OCI-LY7 (cell line): Measurements from ENCODE around the gene PEX11A.

Experiments used
- CTCF ChIP-seq: fragments of 200-600 bp; sonication (generic); conservative IDR thresholded peaks from 2 replicates; pipeline ENCODE4 v1.5.1; 2014; ENCODE audit warnings: mild to moderate bottlenecking, antibody characterized with exemption, low read length, moderate library complexity, mixed read lengths
- EZH2phosphoT487 ChIP-seq: fragments of 200-600 bp; sonication (generic); IDR thresholded peaks from 2 replicates; pipeline ENCODE4 v1.6.1; 2018; ENCODE audit warnings: low read depth, borderline replicate concordance, mild to moderate bottlenecking, mixed run types, antibody characterized with exemption, low read length, moderate library complexity, mixed read lengths

- TF ChIP-seq CTCF (no peak), EZH2phosphoT487 (no peak)
Observed at GRCh38 chr15:89632563-89633430, 57.8 kb downstream of the PEX11A start.
